ENCODE measurements around the gene LHFPL2.

DNA sequence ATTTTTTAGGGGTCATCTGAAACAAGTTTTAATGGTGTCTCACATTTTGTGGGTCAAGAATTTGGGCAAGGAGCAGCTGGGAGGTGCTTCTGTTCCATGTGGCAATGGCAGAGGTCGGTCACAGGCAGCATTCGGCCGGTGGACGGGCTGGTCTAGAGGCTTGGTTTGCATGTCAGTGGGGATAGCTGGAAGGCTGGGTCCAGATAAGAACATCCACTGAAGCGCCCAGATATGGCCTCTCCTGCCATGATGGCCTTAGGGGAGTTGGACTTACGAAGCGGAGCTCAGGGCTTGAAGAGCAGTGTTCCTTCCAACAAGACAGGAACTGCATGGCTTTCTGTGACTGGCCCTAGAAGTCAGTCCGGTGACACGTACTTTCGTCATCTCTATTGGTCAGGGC, 30.3 kb downstream of the LHFPL2 start:
- TF ChIP-seq, protein P1, sequence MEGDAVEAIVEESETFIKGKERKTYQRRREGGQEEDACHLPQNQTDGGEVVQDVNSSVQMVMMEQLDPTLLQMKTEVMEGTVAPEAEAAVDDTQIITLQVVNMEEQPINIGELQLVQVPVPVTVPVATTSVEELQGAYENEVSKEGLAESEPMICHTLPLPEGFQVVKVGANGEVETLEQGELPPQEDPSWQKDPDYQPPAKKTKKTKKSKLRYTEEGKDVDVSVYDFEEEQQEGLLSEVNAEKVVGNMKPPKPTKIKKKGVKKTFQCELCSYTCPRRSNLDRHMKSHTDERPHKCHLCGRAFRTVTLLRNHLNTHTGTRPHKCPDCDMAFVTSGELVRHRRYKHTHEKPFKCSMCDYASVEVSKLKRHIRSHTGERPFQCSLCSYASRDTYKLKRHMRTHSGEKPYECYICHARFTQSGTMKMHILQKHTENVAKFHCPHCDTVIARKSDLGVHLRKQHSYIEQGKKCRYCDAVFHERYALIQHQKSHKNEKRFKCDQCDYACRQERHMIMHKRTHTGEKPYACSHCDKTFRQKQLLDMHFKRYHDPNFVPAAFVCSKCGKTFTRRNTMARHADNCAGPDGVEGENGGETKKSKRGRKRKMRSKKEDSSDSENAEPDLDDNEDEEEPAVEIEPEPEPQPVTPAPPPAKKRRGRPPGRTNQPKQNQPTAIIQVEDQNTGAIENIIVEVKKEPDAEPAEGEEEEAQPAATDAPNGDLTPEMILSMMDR (IDR thresholded peaks at IDR 0.05; ENCODE audit: insufficient read depth, low read length, poor library complexity, severe bottlenecking): no peak
- no peak for TF ChIP-seq EZH2phosphoT487 (conservative IDR thresholded peaks at IDR 0.05; ENCODE audit: low read length)
